ENCODE data around the gene MAGOHB.

DNA sequence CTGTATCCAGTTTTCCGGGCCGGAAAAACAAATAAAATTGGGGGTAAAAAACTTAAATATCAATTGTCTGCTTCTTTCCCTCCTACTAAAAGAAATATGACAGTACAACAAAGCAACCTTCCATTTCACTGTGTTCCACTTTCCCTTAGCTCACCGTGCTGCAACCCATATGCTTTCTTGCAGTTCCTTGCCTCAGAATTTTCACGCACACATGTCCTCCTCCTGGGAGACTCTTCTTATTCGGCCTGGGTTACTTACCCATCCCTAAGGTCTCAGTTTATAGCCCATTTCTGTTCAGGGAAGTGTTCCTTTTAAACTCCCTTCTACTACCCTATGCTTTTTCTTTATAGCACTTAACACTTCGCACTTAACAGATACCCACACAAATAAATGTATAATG lies 4.5 kb upstream of the MAGOHB start:
- TF ChIP-seq CTCF (IDR thresholded peaks at IDR 0.05; ENCODE audit: low read length) (no peak), EZH2 (IDR thresholded peaks at IDR 0.05; ENCODE audit: borderline replicate concordance, low read length) (no peak)
